ENCODE results near the gene TTC13.

Gene TTC13

DNA sequence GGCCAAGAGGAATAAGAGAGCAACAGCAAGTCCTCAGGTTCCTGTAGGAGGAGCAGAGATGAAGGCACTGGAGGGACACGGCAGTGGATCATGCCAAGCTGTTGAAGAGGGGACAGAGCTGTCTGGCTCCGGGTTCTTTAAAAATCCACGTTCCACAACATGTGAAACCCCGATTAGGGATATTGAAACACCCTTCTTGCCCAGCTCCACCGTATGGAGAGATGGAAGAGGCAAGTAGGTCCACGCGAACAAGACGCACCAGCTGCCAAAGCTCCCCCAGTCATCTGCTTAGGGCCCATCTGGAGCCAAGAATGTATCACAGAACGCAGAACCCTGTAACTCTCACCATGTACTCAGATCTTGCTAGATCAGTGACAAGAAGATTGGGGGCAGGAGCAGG is 114.2 kb downstream of the TTC13 start:
- TF ChIP-seq CTCF (IDR thresholded peaks at IDR 0.05; ENCODE audit: low read depth, low read length, missing control alignments): no peak
- no peak for DNase-seq (ENCODE audit: low read depth)
- in situ Hi-C loops (cut with HindIII; ENCODE audit: low sequenced_read_pairs): no loop called here
- H3K4me3 ChIP-seq (ENCODE audit: low read depth, low read length): peak overlapping the region; percentile 75

- peak overlapping the region; percentile 3 for H3K4me3 ChIP-seq (ENCODE audit: low read depth, low read length)
- in situ Hi-C loops (cut with HindIII; ENCODE audit: low sequenced_read_pairs): no loop called here
- no peak for TF ChIP-seq CTCF (IDR thresholded peaks at IDR 0.05; ENCODE audit: low read depth, low read length, missing control alignments)
- DNase-seq (ENCODE audit: low read depth): no peak
These were observed 115.2 kb downstream of the TTC13 start for GRCh38 chr1:230863449-230863848.

DNA sequence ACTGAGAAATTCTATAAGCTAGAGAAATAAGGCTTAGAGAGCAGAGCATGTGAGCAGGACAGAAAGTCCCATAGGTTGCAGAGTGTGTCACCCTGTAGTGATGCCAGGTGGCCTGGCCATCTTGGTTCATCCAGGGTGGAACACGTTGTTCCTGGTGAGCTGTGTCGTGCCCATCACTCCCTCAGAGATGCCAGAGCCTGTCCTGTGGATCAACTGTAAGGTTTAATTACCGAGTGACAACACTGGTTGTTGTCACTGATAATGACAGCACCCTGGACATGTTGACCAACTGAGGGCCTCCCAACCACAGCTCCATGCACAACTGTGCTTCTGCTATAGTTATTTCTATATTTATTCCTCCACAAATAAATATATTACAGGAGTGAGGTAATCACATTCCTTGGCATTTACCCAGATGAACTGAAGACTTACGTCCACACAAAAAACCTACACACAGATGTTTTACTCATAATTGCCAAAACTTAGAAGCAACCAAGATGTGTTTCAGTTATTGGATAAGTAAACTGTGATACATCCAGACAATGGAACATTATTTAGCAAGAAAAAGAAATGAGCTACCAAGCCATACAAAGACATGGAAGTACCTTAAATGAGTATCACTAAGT is 116.6 kb downstream of the TTC13 start:
- no peak for DNase-seq (ENCODE audit: low read depth)
- in situ Hi-C loops (cut with HindIII; ENCODE audit: low sequenced_read_pairs): no loop called here
- H3K4me3 ChIP-seq (ENCODE audit: low read depth, low read length): no peak overlapping the region
- no peak for TF ChIP-seq CTCF (IDR thresholded peaks at IDR 0.05; ENCODE audit: low read depth, low read length, missing control alignments)

GRCh38 chr1:230861489-230861888 is 117.2 kb downstream of the TTC13 start:
- H3K4me3 ChIP-seq (ENCODE audit: low read depth, low read length): no peak overlapping the region
- in situ Hi-C loops (cut with HindIII; ENCODE audit: low sequenced_read_pairs): no loop called here
- no peak for DNase-seq (ENCODE audit: low read depth)
- peak; percentile 16 for TF ChIP-seq CTCF (IDR thresholded peaks at IDR 0.05; ENCODE audit: low read depth, low read length, missing control alignments)

GRCh38 chr1:230860617-230861384 is 117.9 kb downstream of the TTC13 start:
- DNase-seq (ENCODE audit: low read depth): no peak
- no peak overlapping the region for H3K4me3 ChIP-seq (ENCODE audit: low read depth, low read length)
- in situ Hi-C loops (cut with HindIII; ENCODE audit: low sequenced_read_pairs): no loop called here
- no peak for TF ChIP-seq CTCF (IDR thresholded peaks at IDR 0.05; ENCODE audit: low read depth, low read length, missing control alignments)

DNA sequence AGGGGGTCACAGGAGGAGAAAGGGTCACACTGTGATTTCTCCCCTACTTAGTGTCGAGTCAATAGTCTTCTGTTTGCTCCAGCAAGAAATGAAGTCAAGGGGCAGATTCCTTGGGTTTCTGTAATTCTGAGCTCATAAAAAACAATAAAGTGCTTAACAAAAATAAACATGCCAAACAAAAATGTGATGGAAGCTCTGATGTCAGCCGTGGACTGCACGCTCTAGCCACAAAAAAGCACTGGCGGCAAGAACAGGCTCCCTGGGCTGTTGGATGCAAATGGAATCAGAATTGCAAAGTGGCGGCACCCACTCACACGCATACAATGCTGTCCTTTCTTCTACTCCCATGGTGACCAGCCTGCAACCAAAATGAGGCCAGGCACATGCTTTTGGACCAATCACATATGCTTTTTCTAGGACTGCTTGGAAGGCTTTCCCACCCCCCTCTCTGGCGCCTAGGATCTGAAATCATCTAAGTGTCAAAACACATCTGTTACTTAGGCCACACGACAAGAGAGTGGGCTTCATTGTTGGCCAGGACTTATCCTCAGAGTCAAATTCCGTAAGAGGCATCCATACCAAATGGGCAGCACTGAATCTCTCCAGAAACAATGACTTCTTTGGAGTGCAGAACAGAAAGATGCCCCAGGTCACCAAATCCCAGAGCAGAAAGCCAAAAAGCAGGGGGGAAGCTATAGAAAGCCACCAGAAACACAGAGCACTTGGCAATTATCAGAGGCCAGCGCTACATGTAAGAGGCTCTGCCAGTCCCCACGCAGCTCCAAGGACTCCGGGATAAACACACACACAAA is 119.5 kb downstream of the TTC13 start:
- peak; percentile 83 for DNase-seq (ENCODE audit: low read depth)
- in situ Hi-C loops (cut with HindIII; ENCODE audit: low sequenced_read_pairs): no loop called here
- TF ChIP-seq CTCF (IDR thresholded peaks at IDR 0.05; ENCODE audit: low read depth, low read length, missing control alignments): no peak
- H3K4me3 ChIP-seq (ENCODE audit: low read depth, low read length): no peak overlapping the region
